GM23338 (cell line): ENCODE measurements around the gene CAAP1. TPM values are rescaled to one million over a fixed set of nuclear protein-coding genes. Genes with fewer than 3 reads are reported as not detected.

Experiments used
- ATAC-seq: fragments of 200-7000 bp; cut with Tn5 transposase; 3 replicates; pipeline ENCODE4 v1.9.1; 2020
- DNase-seq: peaks from one replicate; pipeline ENCODE4 v3.0.0-alpha.2; 2015; ENCODE audit warnings: low spot score
- H2AFZ ChIP-seq: fragments of 200-600 bp; sonication (generic); 2 replicates; pipeline ENCODE4 v1.8.0; 2016; ENCODE audit warnings: antibody characterized with exemption, mild to moderate bottlenecking, moderate library complexity
- H3F3A ChIP-seq: fragments of 200-600 bp; sonication (generic); replicated peaks from 2 replicates; pipeline ENCODE4 v1.8.0; 2017; ENCODE audit warnings: antibody characterized with exemption, mixed run types, low read depth
- H3K27ac ChIP-seq: fragments of 200-600 bp; sonication (generic); 2 replicates; pipeline ENCODE4 v1.6.1; 2016; ENCODE audit warnings: low read depth
- H3K27me3 ChIP-seq: fragments of 200-600 bp; sonication (generic); 2 replicates; pipeline ENCODE4 v1.8.0; 2016; ENCODE audit warnings: mild to moderate bottlenecking, mixed run types, moderate library complexity; ENCODE audit not compliant: insufficient read depth
- H3K36me3 ChIP-seq: fragments of 200-600 bp; sonication (generic); 2 replicates; pipeline ENCODE4 v1.8.0; 2016; ENCODE audit warnings: mild to moderate bottlenecking; ENCODE audit not compliant: insufficient read depth
- H3K4me1 ChIP-seq: fragments of 200-600 bp; sonication (generic); 2 replicates; pipeline ENCODE4 v1.8.0; 2016; ENCODE audit warnings: mild to moderate bottlenecking, moderate library complexity; ENCODE audit not compliant: insufficient read depth
- H3K4me2 ChIP-seq: fragments of 200-600 bp; sonication (generic); 2 replicates; pipeline ENCODE4 v1.7.1; 2017; ENCODE audit warnings: mixed run types
- H3K4me3 ChIP-seq: fragments of 200-600 bp; sonication (generic); 2 replicates; pipeline ENCODE4 v1.6.1; 2016; ENCODE audit warnings: mixed run types
- H3K79me2 ChIP-seq: fragments of 200-600 bp; sonication (generic); replicated peaks from 2 replicates; pipeline ENCODE4 v1.8.0; 2017; ENCODE audit warnings: mild to moderate bottlenecking; ENCODE audit not compliant: insufficient read depth
- H3K9me2 ChIP-seq: fragments of 200-600 bp; sonication (generic); 2 replicates; pipeline ENCODE4 v1.8.0; 2017; ENCODE audit not compliant: insufficient read depth
- H4K20me1 ChIP-seq: fragments of 200-600 bp; sonication (generic); replicated peaks from 2 replicates; pipeline ENCODE4 v1.8.0; 2017; ENCODE audit warnings: mild to moderate bottlenecking; ENCODE audit not compliant: insufficient read depth
- H3K27ac Mint-ChIP-seq: 2 replicates; pipeline ENCODE4 v1.8.0; 2020; ENCODE audit warnings: inconsistent platforms, mild to moderate bottlenecking, moderate library complexity, mixed read lengths
- H3K27me3 Mint-ChIP-seq: 3 replicates; pipeline ENCODE4 v1.8.0; 2022; ENCODE audit warnings: low read depth, mild to moderate bottlenecking, moderate library complexity, mixed read lengths, inconsistent platforms; ENCODE audit not compliant: insufficient read depth, poor library complexity
- H3K36me3 Mint-ChIP-seq: 3 replicates; pipeline ENCODE4 v1.8.0; 2021; ENCODE audit warnings: low read depth, mild to moderate bottlenecking, inconsistent platforms, moderate library complexity, mixed read lengths
- H3K4me1 Mint-ChIP-seq: 3 replicates; pipeline ENCODE4 v1.8.0; 2020; ENCODE audit warnings: mild to moderate bottlenecking, inconsistent platforms, mixed read lengths
- H3K4me3 Mint-ChIP-seq: 3 replicates; pipeline ENCODE4 v1.8.0; 2021; ENCODE audit warnings: moderate library complexity, mild to moderate bottlenecking, inconsistent platforms, mixed read lengths
- H3K9me3 Mint-ChIP-seq: 3 replicates; pipeline ENCODE4 v1.8.0; 2020; ENCODE audit warnings: moderate library complexity, mild to moderate bottlenecking, inconsistent platforms, mixed read lengths
- ETS1 ChIP-seq: IDR thresholded peaks from 2 replicates; pipeline ENCODE4 v1.6.1; 2016; ENCODE audit warnings: antibody characterized with exemption
- EZH2 ChIP-seq: fragments of 200-600 bp; sonication (generic); IDR thresholded peaks from one replicate; pipeline ENCODE4 v1.8.0; 2017; ENCODE audit warnings: antibody characterized with exemption, mild to moderate bottlenecking, low read depth; ENCODE audit not compliant: unreplicated experiment
- EZH2phosphoT487 ChIP-seq: fragments of 200-600 bp; sonication (generic); IDR thresholded peaks from one replicate; pipeline ENCODE4 v1.8.1; 2018; ENCODE audit warnings: antibody characterized with exemption; ENCODE audit not compliant: unreplicated experiment
- JUNB ChIP-seq: IDR thresholded peaks from one replicate; pipeline ENCODE4 v1.6.1; 2016; ENCODE audit warnings: antibody characterized with exemption; ENCODE audit not compliant: unreplicated experiment
- NANOG ChIP-seq: IDR thresholded peaks from 2 replicates; pipeline ENCODE4 v1.6.1; 2016; ENCODE audit warnings: antibody characterized with exemption, borderline replicate concordance
- POLR2AphosphoS5 ChIP-seq: IDR thresholded peaks from 2 replicates; pipeline ENCODE4 v1.6.1; 2016; ENCODE audit warnings: antibody characterized with exemption, low read depth
- ZNF114 ChIP-seq: fragments of 250-450 bp; sonication (Bioruptor Pico); IDR thresholded peaks from 2 replicates; pipeline ENCODE4 v1.5.0; 2020; ENCODE audit warnings: mild to moderate bottlenecking, moderate library complexity
- ZNF331 ChIP-seq: fragments of 250-450 bp; sonication (Bioruptor Pico); IDR thresholded peaks from 2 replicates; pipeline ENCODE4 v1.5.0; 2020; ENCODE audit warnings: low read depth, mild to moderate bottlenecking, moderate library complexity
- polyA plus RNA-seq: library from polyadenylated mRNA; unstranded; fragments of >200 nt; fragmentation: Nextera tagmentation; extraction: Ambion mirVana; gene quantifications from 2 replicates; pipeline ENCODE4 v1.2.1, GENCODE V29; 2016
- total RNA-seq: library from RNA; depleted of rRNA; stranded (reverse); fragments of >200 nt; shearing (Covaris generic); gene quantifications from 2 replicates; pipeline ENCODE4 v1.2.3, GENCODE V29; 2014
- TF ChIP-seq, protein P1 (sequence below): fragments of 250-450 bp; sonication (Bioruptor Pico); IDR thresholded peaks from 2 replicates; pipeline ENCODE4 v1.5.0; 2020; ENCODE audit warnings: mild to moderate bottlenecking, moderate library complexity
- TF ChIP-seq, protein P2 (sequence below): IDR thresholded peaks from one replicate; pipeline ENCODE4 v1.6.1; 2018; ENCODE audit warnings: antibody characterized with exemption; ENCODE audit not compliant: unreplicated experiment

The CAAP1 gene
- total and polyA plus RNA-seq, 2 experiments from 2014 or later, result 47.9 to 59.7 TPM

GRCh38 chr9:26893030-26893676 is 551 bp upstream of the CAAP1 start (continued):
- no peak for TF ChIP-seq ETS1
- no peak for TF ChIP-seq ZNF331 (CRISPR knock-in tag)
- TF ChIP-seq, protein P1, sequence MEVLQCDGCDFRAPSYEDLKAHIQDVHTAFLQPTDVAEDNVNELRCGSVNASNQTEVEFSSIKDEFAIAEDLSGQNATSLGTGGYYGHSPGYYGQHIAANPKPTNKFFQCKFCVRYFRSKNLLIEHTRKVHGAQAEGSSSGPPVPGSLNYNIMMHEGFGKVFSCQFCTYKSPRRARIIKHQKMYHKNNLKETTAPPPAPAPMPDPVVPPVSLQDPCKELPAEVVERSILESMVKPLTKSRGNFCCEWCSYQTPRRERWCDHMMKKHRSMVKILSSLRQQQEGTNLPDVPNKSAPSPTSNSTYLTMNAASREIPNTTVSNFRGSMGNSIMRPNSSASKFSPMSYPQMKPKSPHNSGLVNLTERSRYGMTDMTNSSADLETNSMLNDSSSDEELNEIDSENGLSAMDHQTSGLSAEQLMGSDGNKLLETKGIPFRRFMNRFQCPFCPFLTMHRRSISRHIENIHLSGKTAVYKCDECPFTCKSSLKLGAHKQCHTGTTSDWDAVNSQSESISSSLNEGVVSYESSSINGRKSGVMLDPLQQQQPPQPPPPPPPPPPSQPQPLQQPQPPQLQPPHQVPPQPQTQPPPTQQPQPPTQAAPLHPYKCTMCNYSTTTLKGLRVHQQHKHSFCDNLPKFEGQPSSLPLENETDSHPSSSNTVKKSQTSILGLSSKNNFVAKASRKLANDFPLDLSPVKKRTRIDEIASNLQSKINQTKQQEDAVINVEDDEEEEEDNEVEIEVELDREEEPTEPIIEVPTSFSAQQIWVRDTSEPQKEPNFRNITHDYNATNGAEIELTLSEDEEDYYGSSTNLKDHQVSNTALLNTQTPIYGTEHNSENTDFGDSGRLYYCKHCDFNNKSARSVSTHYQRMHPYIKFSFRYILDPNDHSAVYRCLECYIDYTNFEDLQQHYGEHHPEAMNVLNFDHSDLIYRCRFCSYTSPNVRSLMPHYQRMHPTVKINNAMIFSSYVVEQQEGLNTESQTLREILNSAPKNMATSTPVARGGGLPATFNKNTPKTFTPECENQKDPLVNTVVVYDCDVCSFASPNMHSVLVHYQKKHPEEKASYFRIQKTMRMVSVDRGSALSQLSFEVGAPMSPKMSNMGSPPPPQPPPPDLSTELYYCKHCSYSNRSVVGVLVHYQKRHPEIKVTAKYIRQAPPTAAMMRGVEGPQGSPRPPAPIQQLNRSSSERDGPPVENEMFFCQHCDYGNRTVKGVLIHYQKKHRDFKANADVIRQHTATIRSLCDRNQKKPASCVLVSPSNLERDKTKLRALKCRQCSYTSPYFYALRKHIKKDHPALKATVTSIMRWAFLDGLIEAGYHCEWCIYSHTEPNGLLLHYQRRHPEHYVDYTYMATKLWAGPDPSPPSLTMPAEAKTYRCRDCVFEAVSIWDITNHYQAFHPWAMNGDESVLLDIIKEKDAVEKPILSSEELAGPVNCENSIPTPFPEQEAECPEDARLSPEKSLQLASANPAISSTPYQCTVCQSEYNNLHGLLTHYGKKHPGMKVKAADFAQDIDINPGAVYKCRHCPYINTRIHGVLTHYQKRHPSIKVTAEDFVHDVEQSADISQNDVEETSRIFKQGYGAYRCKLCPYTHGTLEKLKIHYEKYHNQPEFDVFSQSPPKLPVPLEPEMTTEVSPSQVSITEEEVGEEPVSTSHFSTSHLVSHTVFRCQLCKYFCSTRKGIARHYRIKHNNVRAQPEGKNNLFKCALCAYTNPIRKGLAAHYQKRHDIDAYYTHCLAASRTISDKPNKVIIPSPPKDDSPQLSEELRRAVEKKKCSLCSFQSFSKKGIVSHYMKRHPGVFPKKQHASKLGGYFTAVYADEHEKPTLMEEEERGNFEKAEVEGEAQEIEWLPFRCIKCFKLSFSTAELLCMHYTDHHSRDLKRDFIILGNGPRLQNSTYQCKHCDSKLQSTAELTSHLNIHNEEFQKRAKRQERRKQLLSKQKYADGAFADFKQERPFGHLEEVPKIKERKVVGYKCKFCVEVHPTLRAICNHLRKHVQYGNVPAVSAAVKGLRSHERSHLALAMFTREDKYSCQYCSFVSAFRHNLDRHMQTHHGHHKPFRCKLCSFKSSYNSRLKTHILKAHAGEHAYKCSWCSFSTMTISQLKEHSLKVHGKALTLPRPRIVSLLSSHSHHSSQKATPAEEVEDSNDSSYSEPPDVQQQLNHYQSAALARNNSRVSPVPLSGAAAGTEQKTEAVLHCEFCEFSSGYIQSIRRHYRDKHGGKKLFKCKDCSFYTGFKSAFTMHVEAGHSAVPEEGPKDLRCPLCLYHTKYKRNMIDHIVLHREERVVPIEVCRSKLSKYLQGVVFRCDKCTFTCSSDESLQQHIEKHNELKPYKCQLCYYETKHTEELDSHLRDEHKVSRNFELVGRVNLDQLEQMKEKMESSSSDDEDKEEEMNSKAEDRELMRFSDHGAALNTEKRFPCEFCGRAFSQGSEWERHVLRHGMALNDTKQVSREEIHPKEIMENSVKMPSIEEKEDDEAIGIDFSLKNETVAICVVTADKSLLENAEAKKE (CRISPR knock-in tag), result no peak
- TF ChIP-seq POLR2AphosphoS5, result no peak
- no peak for TF ChIP-seq NANOG
- no peak for TF ChIP-seq ZNF114 (CRISPR knock-in tag)

GRCh38 chr9:26891726-26892125 is 876 bp downstream of the CAAP1 start:
- Histone ChIP-seq H2AFZ (no peak overlapping the region), H3K9me2 (no peaks in the 10 kb centered on the region; the same call in 1 of the 2 replicates), H3K4me1 (peaks cover 5% of the 10 kb centered on the region; the same call in 1 of the 2 replicates), H3F3A (no peaks in the 10 kb centered on the region; the same call in 1 of the 2 replicates), H3K79me2 (peaks cover 53% of the 10 kb centered on the region), H3K27ac (peak overlapping the region; percentile 98), H3K36me3 (no peaks in the 10 kb centered on the region; the same call in 1 of the 2 replicates), H4K20me1 (peaks cover 17% of the 10 kb centered on the region; the same call in 1 of the 2 replicates), H3K27me3 (no peaks in the 10 kb centered on the region), H3K4me2 (peak overlapping the region; percentile 84), H3K4me3 (peak overlapping the region; percentile 82)
- DNase-seq, result peak; percentile 19
- no peak for ATAC-seq
- H3K27ac Mint-ChIP-seq, result peak overlapping the region; percentile 99
- peaks cover 11% of the 10 kb centered on the region for H3K27me3 Mint-ChIP-seq
- no peaks in the 10 kb centered on the region; the same call in 2 of the 3 replicates for H3K9me3 Mint-ChIP-seq
- peaks cover 8% of the 10 kb centered on the region; the same call in 2 of the 3 replicates for H3K36me3 Mint-ChIP-seq
- H3K4me1 Mint-ChIP-seq, result peaks cover 9% of the 10 kb centered on the region
- peak overlapping the region; percentile 95 for H3K4me3 Mint-ChIP-seq
- no peak for TF ChIP-seq JUNB
- TF ChIP-seq EZH2, result no peak
- TF ChIP-seq, protein P2, sequence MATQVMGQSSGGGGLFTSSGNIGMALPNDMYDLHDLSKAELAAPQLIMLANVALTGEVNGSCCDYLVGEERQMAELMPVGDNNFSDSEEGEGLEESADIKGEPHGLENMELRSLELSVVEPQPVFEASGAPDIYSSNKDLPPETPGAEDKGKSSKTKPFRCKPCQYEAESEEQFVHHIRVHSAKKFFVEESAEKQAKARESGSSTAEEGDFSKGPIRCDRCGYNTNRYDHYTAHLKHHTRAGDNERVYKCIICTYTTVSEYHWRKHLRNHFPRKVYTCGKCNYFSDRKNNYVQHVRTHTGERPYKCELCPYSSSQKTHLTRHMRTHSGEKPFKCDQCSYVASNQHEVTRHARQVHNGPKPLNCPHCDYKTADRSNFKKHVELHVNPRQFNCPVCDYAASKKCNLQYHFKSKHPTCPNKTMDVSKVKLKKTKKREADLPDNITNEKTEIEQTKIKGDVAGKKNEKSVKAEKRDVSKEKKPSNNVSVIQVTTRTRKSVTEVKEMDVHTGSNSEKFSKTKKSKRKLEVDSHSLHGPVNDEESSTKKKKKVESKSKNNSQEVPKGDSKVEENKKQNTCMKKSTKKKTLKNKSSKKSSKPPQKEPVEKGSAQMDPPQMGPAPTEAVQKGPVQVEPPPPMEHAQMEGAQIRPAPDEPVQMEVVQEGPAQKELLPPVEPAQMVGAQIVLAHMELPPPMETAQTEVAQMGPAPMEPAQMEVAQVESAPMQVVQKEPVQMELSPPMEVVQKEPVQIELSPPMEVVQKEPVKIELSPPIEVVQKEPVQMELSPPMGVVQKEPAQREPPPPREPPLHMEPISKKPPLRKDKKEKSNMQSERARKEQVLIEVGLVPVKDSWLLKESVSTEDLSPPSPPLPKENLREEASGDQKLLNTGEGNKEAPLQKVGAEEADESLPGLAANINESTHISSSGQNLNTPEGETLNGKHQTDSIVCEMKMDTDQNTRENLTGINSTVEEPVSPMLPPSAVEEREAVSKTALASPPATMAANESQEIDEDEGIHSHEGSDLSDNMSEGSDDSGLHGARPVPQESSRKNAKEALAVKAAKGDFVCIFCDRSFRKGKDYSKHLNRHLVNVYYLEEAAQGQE, result no peak
- no peak for TF ChIP-seq ETS1
- no peak for TF ChIP-seq EZH2phosphoT487
- TF ChIP-seq NANOG, result no peak
